HG02588 (cell line): ENCODE results near the gene WASF2.
"Not testable (repeated sequence)": the region's sequence is repeated elsewhere in the genome, so short reads cannot be mapped to it uniquely, and the experiment has no call there.

ENCODE experiments used
- ATAC-seq: cut with Tn5 transposase; IDR thresholded peaks from one replicate; pipeline ENCODE4 v1.9.1; 2021; ENCODE audit warnings: mild to moderate bottlenecking, moderate library complexity; ENCODE audit not compliant: unreplicated experiment

Gene WASF2

GRCh38 chr1:27503033-27503432 lies 13.1 kb upstream of the WASF2 start:
- ATAC-seq = no peak

GRCh38 chr1:27501159-27501558 lies 11.2 kb upstream of the WASF2 start:
- not testable (repeated sequence) for ATAC-seq

- ATAC-seq = no peak
Observed at GRCh38 chr1:27499142-27499541, 9.2 kb upstream of the WASF2 start.

GRCh38 chr1:27496604-27497155 lies 6.7 kb upstream of the WASF2 start:
- ATAC-seq = no peak

- ATAC-seq = no peak
Observed at GRCh38 chr1:27492796-27493195, 2.8 kb upstream of the WASF2 start.

GRCh38 chr1:27491748-27492700 lies 2.1 kb upstream of the WASF2 start:
- no peak for ATAC-seq

- peak; percentile 11 for ATAC-seq
Observed at GRCh38 chr1:27489501-27489972, 430 bp downstream of the WASF2 start.

- ATAC-seq = no peak
Observed at GRCh38 chr1:27487966-27488884, 1.7 kb downstream of the WASF2 start.

- no peak for ATAC-seq
Observed at GRCh38 chr1:27485363-27485762, 4.6 kb downstream of the WASF2 start.

GRCh38 chr1:27483659-27484058 lies 6.3 kb downstream of the WASF2 start:
- ATAC-seq = no peak

GRCh38 chr1:27481994-27482620 lies 7.9 kb downstream of the WASF2 start:
- peak; percentile 40 for ATAC-seq

- ATAC-seq = no peak
Observed at GRCh38 chr1:27478098-27478497, 11.9 kb downstream of the WASF2 start.

- no peak for ATAC-seq
Observed at GRCh38 chr1:27476237-27476636, 13.7 kb downstream of the WASF2 start.

GRCh38 chr1:27475720-27476119 lies 14.2 kb downstream of the WASF2 start:
- no peak for ATAC-seq

- ATAC-seq = no peak
Observed at GRCh38 chr1:27473755-27474154, 16.2 kb downstream of the WASF2 start.

GRCh38 chr1:27472098-27472497 lies 17.9 kb downstream of the WASF2 start:
- ATAC-seq = not testable (repeated sequence)

- ATAC-seq = no peak
Observed at GRCh38 chr1:27471477-27471876, 18.5 kb downstream of the WASF2 start.

- no peak for ATAC-seq
Observed at GRCh38 chr1:27469334-27469733, 20.6 kb downstream of the WASF2 start.

GRCh38 chr1:27468378-27468777 lies 21.6 kb downstream of the WASF2 start:
- ATAC-seq = not testable (repeated sequence)

GRCh38 chr1:27464926-27465647 lies 24.9 kb downstream of the WASF2 start:
- no peak for ATAC-seq
